Activated T-helper 1 cell treated with Interleukin-2 at 50 U/mL for 16 hours (primary cell): ENCODE results near the gene ORC3.
"Not testable (repeated sequence)": the region's sequence is repeated elsewhere in the genome, so short reads cannot be mapped to it uniquely, and the experiment has no call there.

Experiments used
- DNase-seq: peaks from one replicate; pipeline ENCODE4 v3.0.0-alpha.2; 2020; ENCODE audit warnings: low read depth

The ORC3 gene

DNA sequence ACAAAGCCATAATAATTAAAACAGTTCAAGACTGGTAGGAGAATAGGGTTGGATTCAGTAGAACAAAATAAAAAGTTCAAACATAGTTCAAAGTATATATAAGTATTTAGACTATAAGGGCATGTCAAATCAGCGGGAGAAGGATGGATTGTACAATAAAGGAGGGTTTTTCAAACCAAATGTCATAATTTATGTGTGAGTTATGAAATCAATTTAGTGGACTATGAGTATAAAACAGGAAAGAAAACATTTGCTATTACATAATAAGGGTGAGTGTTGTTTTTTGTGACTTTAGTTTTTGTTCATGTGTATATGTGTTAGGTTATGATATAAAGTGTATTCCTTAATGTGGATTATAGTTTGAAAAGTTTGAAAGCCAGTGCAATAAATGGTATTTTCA lies 10.6 kb downstream of the ORC3 start:
- no peak for DNase-seq

DNA sequence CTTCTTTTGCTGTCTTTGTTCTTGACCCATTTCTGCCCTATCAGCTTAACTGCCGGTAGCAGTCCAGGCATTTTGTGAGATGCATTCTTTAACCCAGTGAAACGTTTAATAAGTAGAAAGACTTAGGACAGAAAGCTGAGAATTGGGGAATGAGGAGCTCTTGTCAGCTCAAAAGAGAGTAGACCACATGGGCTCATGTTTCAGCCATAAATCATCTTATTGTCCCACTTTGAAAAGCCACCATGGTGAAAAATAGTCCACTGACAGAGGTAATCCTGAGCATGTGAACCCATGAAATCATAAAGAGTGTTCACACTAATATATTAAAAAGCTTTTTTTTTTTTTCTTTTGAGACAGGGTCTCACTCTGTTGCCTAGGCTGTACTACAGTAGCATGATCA lies 16.3 kb downstream of the ORC3 start:
- DNase-seq = no peak

DNA sequence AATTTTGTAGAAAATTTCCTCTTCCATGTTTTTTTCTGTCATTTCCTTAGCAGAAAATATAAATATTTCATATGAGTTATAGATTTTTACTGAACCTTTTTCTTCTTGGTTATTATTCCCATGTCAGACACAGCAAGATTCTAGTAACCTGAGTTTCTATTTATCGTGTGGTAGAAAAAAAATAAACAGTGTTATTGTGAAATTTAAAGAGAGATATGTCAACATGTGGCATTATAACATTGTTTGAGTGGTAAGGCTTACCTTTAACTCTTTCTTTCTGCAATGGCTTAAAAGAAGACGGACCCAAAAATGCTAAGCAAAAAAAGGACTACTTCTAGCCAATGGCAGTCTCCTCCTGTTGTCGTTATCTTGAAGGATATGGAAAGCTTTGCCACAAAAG lies 18.9 kb downstream of the ORC3 start:
- no peak for DNase-seq

DNA sequence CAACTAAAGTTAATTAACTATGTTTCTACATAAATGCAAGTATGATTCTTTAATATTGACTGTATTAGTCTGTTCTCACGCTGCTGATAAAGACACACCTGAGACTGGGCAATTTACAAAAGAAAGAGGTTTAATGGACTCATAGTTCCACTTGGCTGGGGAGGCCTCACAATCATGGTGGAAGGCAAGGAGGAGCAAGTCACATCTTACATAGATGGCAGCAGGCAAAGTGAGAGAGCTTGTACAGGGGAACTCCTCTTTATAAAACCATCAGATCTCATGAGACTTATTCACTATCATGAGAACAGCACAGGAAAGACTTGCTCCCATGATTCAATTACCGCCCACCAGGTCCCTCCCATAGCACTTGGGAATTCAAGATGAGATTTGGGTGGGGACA lies 23.1 kb downstream of the ORC3 start:
- DNase-seq = not testable (repeated sequence)

DNA sequence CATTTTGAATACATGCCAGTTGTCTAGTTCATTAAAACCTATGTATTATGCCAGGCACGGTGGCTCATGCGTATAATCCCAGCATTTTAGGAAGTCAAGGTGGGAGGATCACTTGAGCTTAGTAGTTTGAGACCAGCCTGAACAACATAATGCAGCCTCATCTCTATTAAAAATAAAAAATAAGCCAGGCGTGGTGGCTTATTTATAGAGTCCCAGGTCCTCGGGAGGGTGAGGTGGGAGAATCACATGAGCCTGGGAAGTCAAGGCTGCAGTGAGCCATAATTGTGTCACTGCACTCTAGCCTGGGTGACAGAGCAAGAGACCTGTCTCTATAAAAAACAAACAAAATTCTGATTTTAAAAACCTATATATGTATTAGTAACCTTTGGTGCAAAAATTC lies 27.5 kb downstream of the ORC3 start:
- no peak for DNase-seq

DNA sequence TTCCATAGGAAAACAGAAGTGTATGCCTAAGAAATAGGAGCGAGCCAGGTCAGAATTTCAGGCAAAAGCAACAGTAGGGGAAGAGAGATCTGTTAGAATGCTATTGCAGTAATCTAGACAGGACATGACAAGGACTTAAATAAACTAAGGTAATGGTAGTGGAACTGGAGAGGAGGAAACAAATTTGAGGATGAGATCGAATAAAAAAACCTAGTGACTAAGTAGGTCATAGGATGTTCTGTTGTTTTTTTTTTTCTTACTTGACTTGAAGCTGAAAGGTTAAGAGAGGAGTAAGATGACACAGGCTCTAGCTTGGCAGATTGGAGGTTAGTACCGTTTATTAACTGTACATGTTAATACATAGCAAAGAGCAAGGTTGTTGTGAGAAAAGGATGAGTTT lies 28.6 kb downstream of the ORC3 start:
- no peak for DNase-seq

DNA sequence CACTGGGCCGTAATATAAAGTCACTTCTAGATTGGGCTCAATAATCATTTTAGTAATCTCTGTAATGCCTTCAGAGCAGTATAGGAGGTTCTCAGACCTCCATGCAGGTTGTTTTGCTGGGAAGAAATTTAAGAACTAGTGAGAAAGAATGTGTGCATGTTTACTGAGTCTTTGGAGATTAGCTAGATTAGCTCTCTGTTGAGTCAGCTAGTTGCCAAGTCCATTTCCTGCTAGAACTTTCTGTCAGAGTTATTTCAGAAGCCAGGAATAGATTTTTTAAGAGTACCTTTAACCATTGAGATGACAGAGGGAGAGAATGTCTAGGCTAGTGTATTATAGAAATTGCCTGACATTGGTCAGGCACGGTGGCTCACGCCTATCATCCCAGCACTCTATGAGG lies 33.3 kb downstream of the ORC3 start:
- DNase-seq = no peak

DNA sequence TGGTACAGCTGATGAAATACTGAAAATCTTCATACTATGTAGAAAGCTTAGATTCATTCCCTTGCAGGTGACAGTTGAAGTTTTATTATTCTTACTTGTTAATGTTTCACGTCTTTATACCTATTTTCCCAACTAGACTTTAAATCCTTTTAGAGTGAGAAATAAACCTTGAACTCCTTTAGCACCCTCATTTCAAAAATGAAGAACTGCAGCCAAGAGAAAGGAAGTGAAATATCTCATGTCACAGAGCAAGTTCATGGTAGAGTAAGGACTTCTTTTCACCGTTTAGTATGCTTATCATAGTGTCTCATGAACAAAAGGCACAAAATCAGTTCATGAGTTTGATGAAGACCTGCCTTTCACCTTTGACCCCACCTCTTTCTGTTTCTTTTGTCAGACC lies 38.5 kb downstream of the ORC3 start:
- no peak for DNase-seq

DNA sequence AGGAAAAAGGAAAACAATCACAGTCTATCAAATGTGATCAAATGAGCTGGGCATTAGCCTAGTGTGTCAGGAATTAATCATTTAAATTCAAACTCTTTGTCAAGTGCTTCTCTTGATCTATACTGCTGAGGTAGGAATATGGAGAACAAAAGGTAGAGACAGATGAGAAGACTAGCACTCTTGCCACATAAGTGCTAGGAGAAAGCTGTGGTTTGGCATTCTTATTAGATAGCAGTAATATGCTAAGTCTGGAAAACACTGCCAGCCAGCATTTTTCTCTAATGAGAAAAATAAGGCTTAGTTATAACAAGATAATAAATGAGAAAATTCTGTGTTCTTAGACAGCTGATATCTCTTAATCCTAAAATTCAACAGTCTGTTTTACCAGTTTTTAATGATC lies 38.9 kb downstream of the ORC3 start:
- no peak for DNase-seq

DNA sequence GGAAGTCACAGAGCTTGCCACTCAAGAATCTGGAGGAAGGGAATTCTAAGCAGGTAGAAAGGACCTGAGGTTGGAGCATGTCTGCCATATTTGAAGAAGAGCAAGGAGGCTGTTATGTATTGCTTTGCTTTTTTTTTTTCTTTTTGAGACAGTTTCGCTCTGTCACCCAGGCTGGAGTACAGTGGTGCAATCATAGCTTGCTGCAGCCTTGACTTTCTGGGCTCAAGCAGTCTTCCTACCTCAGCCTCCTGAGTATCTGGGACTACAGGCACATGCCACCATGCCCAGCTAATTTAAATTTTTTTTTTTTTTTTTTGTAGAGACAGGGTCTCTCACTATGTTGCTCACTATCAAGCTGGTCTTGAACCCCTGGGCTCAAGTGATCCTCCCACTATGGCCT lies 40.8 kb downstream of the ORC3 start:
- no peak for DNase-seq

DNA sequence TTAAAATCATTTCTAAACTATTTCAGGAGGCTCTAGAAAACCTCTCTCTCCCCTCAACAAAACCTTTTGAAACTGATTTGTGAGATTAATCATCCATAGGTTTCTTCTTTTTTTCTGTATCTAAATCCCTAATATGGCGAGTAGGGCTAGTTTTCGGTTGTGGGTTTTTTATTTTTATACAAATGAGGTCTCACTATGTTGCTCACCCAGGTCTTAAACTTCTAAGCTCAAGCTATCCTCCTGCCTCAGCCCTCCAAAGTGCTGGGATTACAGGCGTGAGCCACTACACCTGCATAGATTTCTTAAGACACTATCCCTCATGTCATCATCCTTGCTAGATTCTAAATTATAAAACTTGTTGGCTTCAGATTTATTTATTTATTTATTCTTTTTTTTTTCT lies 43.9 kb downstream of the ORC3 start:
- DNase-seq = no peak

DNA sequence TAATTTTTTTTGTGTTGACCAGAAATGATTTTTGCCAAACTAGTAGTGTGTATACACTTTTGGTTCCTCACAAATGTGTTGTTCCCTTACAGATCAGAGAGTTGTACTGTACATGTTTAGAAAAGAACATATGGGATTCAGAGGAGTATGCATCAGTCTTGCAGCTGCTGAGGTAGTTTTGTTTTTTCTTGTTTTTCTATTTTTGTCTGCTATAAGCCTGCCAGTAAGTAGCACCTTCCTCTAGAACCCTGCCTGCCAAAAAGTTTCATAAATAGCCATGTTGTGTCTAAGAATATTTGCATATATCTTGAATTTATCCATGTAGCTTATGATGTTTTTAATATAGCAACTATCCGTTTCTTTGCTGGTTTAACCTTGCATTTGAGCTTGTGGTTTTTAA lies 46.4 kb downstream of the ORC3 start:
- no peak for DNase-seq

DNA sequence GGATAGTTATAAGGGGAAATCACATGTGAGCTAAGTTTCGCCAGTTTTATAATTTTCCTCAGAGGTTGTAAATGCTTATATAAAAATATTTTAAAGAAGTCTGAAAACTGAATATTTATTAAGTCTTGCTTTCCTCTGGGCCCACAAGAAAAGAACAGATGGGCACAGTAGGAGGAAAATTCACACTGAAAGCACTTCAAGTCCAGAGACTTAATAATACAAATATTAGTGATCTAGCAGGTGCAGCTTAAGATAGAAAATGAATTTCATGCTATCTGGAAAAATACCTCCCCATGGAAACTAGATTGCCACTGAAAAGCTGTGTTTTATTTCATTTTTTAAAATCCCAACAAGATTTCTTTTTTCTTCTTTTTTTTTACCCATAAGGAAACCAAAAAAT lies 47.2 kb downstream of the ORC3 start:
- no peak for DNase-seq

DNA sequence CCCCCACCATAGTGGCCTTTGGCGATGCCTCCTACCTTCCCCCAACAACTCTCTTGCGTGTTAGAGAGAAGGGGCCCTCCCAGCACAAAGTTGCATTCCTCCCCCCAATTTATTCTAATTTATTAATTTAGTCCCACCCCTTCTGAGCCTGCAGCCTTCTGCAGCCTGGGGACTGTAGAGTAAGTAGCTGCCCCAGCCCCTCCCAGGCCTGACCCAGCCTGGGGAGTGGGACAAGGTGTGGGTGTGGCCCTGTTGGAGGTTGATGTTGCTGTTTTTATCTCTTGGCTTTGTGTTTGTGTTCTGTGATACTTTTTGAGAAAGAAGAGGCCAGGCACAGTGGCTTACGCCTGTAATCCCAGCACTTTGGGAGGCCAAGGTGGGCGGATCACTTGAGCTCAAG lies 49.4 kb downstream of the ORC3 start:
- no peak for DNase-seq

DNA sequence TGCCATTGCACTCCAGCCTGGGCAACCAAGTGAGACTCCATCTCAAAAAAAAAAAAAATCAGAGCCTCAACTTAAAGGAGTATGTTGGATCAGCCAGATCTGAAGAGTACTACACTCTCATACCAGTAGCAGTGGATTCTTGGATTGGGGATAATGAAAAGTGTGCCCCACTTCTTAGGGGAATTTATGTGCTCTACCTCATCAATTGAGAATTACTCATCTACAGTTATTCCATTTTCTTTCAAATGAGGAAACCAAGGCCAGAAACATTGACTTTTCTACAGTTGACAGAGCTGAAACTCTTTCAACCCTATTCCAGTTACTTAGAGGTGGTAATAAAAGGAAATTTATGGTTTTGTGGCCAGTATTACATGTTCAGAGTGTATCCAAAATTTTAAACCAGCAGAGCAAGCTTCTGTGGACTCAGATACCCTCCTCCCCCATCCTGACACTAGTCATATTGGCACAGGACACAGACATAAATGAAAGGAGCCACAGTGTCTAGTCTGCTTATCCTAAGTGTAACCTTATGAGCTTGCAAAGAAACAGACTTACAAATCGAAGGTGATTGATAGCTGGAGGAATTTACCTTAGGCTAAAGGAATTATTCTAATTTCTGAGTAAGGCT lies 51.2 kb downstream of the ORC3 start:
- no peak for DNase-seq

DNA sequence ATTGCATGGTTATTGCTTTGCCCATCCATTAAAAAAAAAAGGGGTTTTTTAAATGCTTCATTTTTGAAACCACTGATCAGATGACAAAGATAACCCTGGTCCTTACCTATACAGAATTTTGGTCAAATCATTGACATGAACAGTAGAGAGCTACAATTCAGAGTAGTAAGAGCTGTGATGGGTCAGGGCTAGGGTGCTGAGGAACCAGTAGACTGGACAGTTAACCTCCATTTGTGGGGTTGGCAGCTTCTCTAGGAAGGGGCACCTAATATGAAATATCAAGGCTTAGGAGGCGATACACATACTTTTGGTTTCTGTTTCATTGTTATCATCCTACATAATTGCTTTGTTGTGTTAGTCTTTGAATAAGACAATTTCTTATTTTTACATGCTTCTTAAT lies 55.1 kb downstream of the ORC3 start:
- no peak for DNase-seq

DNA sequence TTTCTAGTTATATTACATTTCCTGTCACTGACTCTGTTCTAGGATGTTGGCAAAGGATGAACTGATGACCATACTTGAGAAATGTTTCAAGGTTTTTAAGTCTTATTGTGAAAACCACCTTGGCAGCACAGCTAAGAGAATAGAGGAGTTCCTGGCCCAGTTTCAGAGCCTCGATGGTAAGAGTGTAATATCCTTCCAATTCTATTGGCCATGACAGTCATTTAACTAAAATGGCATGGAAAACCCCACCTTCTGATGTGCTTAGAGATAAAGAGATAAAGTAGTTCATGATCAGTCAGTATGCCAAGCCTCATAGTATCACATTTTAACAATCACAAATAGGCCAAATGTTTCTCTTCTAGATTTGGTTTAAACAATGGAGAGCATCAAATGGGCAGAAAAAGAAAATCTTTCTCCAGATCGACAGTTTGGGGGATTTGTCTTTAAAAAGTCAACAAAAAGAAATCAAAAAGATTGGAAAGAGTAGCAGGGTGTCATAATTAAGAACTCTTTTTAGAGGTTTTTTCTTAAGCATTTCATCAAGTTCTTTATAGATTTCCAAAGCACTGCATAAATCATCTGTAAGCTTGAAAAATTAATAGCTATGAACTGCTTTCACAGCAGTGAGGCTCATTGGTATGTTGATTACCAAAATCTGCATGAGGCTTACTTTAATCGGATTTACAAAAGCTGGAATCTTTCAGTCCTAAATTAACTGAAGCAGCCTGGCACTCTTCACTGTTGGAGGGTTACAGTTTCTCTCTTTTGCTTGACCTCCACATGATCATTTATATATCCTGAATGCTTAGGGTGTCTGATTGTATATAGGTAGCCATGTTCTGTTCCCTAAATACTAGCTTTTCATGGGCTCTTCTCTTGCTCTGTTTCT lies 63.4 kb downstream of the ORC3 start:
- DNase-seq = no peak

DNA sequence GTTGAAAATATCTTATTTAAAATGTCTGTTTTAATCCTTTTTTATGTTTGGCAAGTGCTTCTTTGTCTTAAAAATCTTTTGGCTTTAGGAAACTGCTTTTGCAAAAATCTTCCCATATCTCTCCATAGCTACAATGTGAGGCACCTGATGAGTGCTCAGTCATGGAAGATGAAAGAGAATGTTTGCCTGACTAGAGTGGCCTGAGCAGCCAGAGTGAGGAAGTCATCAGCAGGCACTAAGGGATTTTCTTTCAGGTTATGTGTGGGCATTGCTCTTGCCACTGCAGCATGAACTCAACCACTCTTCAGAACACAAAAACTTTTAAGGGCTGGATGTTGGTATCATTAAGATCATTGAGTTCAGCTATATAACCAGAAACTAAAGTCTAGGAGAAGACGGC lies 64.2 kb downstream of the ORC3 start:
- DNase-seq = no peak

DNA sequence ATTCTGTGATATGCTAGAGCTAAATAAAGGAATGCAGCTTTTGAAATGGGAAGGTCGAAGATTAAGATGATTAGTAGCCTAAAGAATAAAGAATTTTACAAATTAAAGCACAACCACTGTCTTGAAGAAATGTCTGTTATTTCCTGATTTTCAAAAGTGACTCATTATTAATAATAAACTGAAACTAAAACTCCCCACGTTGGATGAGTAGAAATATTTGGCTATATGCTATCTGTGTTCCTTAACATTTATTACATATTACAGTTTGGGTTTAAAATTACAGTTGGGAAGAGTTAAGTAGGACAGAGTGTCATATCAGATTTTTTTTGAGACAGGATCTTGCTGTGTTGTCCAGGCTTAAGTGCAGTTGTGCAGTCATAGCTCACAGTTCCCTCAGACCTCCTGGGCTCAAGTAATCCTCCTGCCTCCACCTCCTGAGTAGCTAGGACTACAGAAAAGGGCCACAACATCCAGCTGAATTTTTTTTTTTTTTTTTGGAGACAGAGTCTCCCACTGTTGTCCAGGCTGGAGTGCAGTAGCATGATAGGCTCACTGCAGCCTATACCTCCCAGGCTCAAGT lies 65.0 kb downstream of the ORC3 start:
- no peak for DNase-seq

DNA sequence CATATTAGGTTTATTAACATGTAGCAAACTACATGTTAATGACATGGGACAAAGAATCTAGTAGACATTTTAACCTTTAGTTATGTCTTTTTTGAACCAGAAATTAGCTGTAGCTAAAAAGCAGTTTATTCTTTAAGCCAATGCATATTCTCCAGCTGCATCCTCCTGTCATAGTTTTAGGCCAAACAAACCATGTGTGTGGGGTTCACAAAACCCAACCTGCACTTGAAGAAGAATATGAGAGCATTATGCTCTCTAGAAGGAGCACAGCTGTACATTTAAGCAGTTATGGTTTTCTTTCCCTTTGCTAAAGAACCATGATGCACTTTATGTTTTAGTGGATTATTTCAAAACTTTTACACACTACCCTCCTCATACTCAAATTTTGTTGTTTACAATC lies 65.9 kb downstream of the ORC3 start:
- no peak for DNase-seq

DNA sequence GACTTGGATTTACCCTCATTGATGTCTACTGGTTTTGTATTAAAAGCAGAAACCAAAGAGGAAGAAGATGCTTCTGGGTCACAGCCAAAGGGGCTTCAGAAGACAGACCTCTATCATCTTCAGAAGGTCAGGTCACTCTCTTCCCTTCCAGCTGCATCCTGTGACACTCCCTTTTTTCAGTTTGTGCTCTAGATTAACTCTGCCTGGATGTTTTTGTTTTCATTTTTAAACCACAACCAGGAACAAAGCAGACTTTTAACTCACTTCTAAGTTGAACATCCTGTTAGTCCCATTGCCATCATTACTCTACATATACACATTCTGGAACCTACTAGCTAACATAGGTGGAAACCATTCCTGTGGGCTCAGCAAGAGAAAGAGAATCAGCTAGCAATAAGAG lies 66.9 kb downstream of the ORC3 start:
- DNase-seq = no peak

DNA sequence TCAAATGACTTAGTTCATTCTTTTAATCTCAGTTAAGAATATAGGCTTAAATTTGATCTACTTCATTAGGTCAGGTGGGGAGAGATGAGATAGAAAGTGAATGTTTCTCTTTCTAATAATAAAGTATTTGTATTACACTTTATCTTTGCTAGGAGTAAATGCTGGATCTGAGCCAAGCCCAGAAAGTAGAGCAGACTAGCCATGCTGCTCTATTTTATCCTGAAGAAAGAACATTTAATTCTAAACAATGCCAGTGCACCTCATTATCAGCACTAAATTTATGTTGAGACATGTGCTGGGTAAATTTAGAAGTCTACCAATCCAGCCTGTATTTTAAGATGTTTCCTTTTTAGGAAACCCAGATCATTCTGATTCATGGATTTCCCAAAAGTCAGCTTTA lies 68.6 kb downstream of the ORC3 start:
- no peak for DNase-seq

DNA sequence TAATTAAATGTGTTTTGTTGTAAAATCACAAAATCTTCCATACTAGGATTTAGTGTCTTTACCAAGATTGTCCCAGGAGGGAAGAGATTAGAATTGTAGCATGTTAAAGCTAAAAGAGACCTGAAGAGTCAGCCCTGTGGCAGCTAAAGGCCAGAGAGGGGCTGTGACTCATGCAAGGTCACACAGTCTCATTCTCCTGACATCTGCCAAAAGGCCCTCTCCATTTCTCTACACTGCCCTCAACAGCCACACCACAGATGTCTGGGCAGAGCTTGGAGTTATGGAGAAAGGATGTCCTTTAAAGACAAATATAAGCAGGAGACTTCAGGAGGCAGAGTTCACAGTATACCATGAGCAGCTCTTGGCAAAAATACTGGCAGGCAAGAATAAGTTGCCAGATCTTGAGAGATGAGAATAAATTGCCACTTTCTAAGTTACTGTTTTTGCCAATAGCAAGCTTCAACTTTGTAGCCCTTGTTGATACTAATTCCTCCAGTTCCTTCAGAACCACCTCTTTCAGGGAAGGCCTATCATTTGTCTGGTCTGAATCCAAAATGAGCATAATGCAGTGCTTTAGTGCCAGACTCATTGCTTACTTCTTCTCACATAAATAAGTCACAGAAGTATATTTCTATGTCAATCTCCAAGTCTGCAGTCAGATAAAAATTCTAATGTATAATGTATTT lies 70.4 kb downstream of the ORC3 start:
- DNase-seq = no peak
